ENCODE measurements around the gene FXYD2. TPM values are rescaled to one million over a fixed set of nuclear protein-coding genes. Genes with fewer than 3 reads are reported as not detected.
A peak's percentile ranks its signal among the peaks of the same experiment; 100 is the strongest.

Gene FXYD2
- total RNA-seq, 2 donors from 2014 or later = 3.0 TPM

GRCh38 chr11:117817368-117818040 is 7.0 kb downstream of the FXYD2 start:
- Histone ChIP-seq H3K9me3 (ENCODE audit: control insufficient read depth, low read length) (no peaks in the 10 kb centered on the region), H3K36me3 (ENCODE audit: control insufficient read depth, insufficient read depth, low read length) (no peaks in the 10 kb centered on the region), H3K4me1 (ENCODE audit: control insufficient read depth, insufficient read depth, low read length) (peaks cover 22% of the 10 kb centered on the region), H3K27me3 (ENCODE audit: control insufficient read depth, insufficient read depth, low read length, poor library complexity, severe bottlenecking) (no peaks in the 10 kb centered on the region), H3K4me3 (ENCODE audit: low read length) (peak overlapping the region; percentile 47), H3K27ac (ENCODE audit: low read depth, low read length) (no peak overlapping the region), H3K9ac (ENCODE audit: extremely low read depth, low read length, poor library complexity, severe bottlenecking) (peak overlapping the region; percentile 34)
- Mint-ChIP-seq H3K4me1 (peaks cover 71% of the 10 kb centered on the region), H3K4me3 (peak overlapping the region; percentile 64), H3K27ac (peak overlapping the region; percentile 98), H3K9me3 (no peaks in the 10 kb centered on the region), H3K27me3 (ENCODE audit: insufficient read depth) (no peaks in the 10 kb centered on the region), H3K36me3 (ENCODE audit: low read depth) (no peaks in the 10 kb centered on the region)
- WGBS, 2 experiments (ENCODE audit: insufficient coverage in 1 of 2, insufficient read length in 1 of 2) = 6 to 15% methylated on average over 14 to 19 of the region's 19 CpGs
- peak; percentile 97 for DNase-seq
- peak; percentile 100 for TF ChIP-seq CTCF (conservative IDR thresholded peaks at IDR 0.05)

- Histone ChIP-seq H3K27ac (ENCODE audit: low read depth, low read length) (peak overlapping the region; percentile 41), H3K9me3 (ENCODE audit: control insufficient read depth, low read length) (no peaks in the 10 kb centered on the region), H3K27me3 (ENCODE audit: control insufficient read depth, insufficient read depth, low read length, poor library complexity, severe bottlenecking) (no peaks in the 10 kb centered on the region), H3K9ac (ENCODE audit: extremely low read depth, low read length, poor library complexity, severe bottlenecking) (peak overlapping the region; percentile 34), H3K36me3 (ENCODE audit: control insufficient read depth, insufficient read depth, low read length) (no peaks in the 10 kb centered on the region), H3K4me3 (ENCODE audit: low read length) (peak overlapping the region; percentile 47), H3K4me1 (ENCODE audit: control insufficient read depth, insufficient read depth, low read length) (peaks cover 22% of the 10 kb centered on the region)
- WGBS, 2 experiments (ENCODE audit: insufficient coverage in 1 of 2, insufficient read length in 1 of 2) = 78 to 100% methylated on average over 2 to 5 of the region's 5 CpGs
- Mint-ChIP-seq H3K27me3 (ENCODE audit: insufficient read depth) (no peaks in the 10 kb centered on the region), H3K4me3 (peak overlapping the region; percentile 64), H3K36me3 (ENCODE audit: low read depth) (no peaks in the 10 kb centered on the region), H3K9me3 (no peaks in the 10 kb centered on the region), H3K27ac (peak overlapping the region; percentile 98), H3K4me1 (peaks cover 72% of the 10 kb centered on the region)
- TF ChIP-seq CTCF (conservative IDR thresholded peaks at IDR 0.05) = no peak
- peak; percentile 70 for DNase-seq
Measured at GRCh38 chr11:117816846-117817367, 7.6 kb downstream of the FXYD2 start.

- Histone ChIP-seq H3K9me3 (ENCODE audit: control insufficient read depth, low read length) (no peaks in the 10 kb centered on the region), H3K9ac (ENCODE audit: extremely low read depth, low read length, poor library complexity, severe bottlenecking) (peak overlapping the region; percentile 29), H3K27me3 (ENCODE audit: control insufficient read depth, insufficient read depth, low read length, poor library complexity, severe bottlenecking) (no peaks in the 10 kb centered on the region), H3K36me3 (ENCODE audit: control insufficient read depth, insufficient read depth, low read length) (no peaks in the 10 kb centered on the region), H3K27ac (ENCODE audit: low read depth, low read length) (peak overlapping the region; percentile 84), H3K4me3 (ENCODE audit: low read length) (peak overlapping the region; percentile 52), H3K4me1 (ENCODE audit: control insufficient read depth, insufficient read depth, low read length) (peaks cover 22% of the 10 kb centered on the region)
- Mint-ChIP-seq H3K36me3 (ENCODE audit: low read depth) (no peaks in the 10 kb centered on the region), H3K27ac (peak overlapping the region; percentile 98), H3K4me1 (peaks cover 76% of the 10 kb centered on the region), H3K27me3 (ENCODE audit: insufficient read depth) (no peaks in the 10 kb centered on the region), H3K4me3 (peak overlapping the region; percentile 64), H3K9me3 (no peaks in the 10 kb centered on the region)
- 27 to 40% methylated on average over 10 to 19 of the region's 20 CpGs for WGBS, 2 experiments (ENCODE audit: insufficient coverage in 1 of 2, insufficient read length in 1 of 2)
- peak; percentile 92 for DNase-seq
- no peak for TF ChIP-seq CTCF (conservative IDR thresholded peaks at IDR 0.05)
Measured at GRCh38 chr11:117816151-117816741, 8.3 kb downstream of the FXYD2 start.
